ENCODE results near the gene RAB1B.
"Not testable (repeated sequence)": the region's sequence is repeated elsewhere in the genome, so short reads cannot be mapped to it uniquely, and the experiment has no call there.

Gene RAB1B

DNA sequence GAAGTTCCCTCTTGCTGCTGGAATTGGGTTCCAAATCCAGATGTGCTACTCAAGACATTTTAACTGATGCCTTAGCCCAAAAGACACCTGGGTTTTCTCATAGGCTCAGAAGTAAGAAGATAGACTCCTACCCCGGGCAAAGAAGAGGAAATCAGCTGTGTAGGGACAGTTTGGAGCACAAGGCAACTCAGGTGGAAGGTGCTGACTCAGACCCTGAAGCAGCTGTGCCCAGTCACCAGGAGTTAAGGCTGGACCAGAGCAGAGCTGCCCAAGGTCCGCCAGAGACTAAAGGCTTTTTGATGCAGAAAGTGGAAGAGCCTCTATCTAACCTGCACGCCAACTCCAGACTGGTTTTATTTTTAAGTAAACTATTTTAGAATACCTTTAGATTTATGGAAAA is 20.6 kb upstream of the RAB1B start:
- H3K4me3 ChIP-seq (ENCODE audit: low read depth, low read length): no peak overlapping the region
- TF ChIP-seq, protein P1, sequence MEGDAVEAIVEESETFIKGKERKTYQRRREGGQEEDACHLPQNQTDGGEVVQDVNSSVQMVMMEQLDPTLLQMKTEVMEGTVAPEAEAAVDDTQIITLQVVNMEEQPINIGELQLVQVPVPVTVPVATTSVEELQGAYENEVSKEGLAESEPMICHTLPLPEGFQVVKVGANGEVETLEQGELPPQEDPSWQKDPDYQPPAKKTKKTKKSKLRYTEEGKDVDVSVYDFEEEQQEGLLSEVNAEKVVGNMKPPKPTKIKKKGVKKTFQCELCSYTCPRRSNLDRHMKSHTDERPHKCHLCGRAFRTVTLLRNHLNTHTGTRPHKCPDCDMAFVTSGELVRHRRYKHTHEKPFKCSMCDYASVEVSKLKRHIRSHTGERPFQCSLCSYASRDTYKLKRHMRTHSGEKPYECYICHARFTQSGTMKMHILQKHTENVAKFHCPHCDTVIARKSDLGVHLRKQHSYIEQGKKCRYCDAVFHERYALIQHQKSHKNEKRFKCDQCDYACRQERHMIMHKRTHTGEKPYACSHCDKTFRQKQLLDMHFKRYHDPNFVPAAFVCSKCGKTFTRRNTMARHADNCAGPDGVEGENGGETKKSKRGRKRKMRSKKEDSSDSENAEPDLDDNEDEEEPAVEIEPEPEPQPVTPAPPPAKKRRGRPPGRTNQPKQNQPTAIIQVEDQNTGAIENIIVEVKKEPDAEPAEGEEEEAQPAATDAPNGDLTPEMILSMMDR (IDR thresholded peaks at IDR 0.05; ENCODE audit: low read depth, low read length, missing control alignments): no peak
- H3K27ac ChIP-seq: no peak overlapping the region
- in situ Hi-C loops (cut with HindIII; ENCODE audit: low pct_ligation_motif_present, low sequenced_read_pairs): no loop called here
- H3K27me3 ChIP-seq (replicated peaks): no peaks in the 10 kb centered on the region
- H3K36me3 ChIP-seq (replicated peaks): peaks cover 50% of the 10 kb centered on the region
- DNase-seq: no peak

DNA sequence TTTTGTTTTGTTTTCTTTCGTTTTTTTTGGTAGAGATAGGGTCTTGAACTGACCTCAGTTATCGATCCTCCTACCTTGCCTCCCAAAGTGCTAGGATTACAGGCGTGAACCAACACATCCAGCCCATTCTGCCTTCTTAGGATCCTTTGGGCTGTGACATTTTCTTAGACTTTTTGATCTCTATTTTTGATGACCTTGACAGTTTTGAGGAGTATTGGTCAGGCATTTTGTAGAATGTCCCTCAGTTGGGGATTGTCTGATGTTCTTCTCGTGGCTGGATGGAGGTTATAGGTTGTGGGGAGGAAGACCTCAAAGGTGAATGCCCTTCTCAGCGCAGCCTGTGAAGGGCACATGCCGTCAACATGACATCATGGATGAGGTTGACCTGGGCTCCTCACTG is 19.5 kb upstream of the RAB1B start:
- no peak overlapping the region for H3K27ac ChIP-seq
- H3K4me3 ChIP-seq (ENCODE audit: low read depth, low read length): no peak overlapping the region
- in situ Hi-C loops (cut with HindIII; ENCODE audit: low pct_ligation_motif_present, low sequenced_read_pairs): no loop called here
- DNase-seq: no peak
- H3K36me3 ChIP-seq (replicated peaks): peaks cover 40% of the 10 kb centered on the region
- TF ChIP-seq, protein P1 (IDR thresholded peaks at IDR 0.05; ENCODE audit: low read depth, low read length, missing control alignments): no peak
- H3K27me3 ChIP-seq (replicated peaks): no peaks in the 10 kb centered on the region

DNA sequence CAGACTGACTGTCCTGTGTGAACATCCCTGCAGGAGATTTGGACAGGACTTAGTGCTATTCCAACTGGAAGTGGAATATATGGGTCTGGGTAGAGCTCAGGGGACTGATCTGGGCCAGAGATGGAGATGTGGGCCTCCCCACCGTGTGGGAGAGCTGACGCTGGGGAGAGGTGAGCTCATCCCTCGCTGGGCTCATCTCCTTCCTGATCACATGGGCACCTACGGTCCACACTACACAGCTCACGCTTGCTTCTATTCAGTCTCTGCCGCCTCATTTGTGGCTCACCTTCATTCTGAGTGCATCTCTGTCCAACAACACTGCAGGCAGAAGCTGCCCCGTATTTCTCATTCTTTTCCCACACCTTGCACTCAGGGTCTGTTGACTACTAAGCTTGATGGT is 16.6 kb upstream of the RAB1B start:
- Histone ChIP-seq H3K36me3 (replicated peaks) (peaks cover 28% of the 10 kb centered on the region), H3K27me3 (replicated peaks) (no peaks in the 10 kb centered on the region), H3K4me3 (ENCODE audit: low read depth, low read length) (no peak overlapping the region), H3K27ac (no peak overlapping the region)
- in situ Hi-C loops (cut with HindIII; ENCODE audit: low pct_ligation_motif_present, low sequenced_read_pairs): no loop called here
- TF ChIP-seq, protein P1 (IDR thresholded peaks at IDR 0.05; ENCODE audit: low read depth, low read length, missing control alignments): no peak
- DNase-seq: no peak

DNA sequence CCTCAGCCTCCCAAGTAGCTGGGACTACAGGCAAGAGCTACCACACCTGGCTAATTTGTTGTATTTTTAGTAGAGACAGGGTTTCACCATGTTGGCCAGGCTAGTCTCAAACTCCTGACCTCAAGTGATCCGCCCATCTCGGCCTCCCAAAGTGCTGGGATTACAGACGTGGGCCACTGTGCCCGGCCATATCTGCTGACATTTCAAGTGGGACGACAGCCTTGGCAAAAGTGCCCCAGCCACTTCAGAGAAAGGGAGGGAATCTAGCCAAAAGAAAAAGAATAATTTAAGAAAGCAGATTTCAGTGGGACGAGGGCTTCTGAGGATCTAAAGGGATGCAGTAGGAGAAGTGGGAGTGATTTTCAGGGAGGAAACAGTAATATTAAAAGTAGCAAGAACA is 15.4 kb upstream of the RAB1B start:
- H3K27me3 ChIP-seq (replicated peaks); in situ Hi-C loops (cut with HindIII; ENCODE audit: low pct_ligation_motif_present, low sequenced_read_pairs); H3K4me3 ChIP-seq (ENCODE audit: low read depth, low read length); DNase-seq; H3K27ac ChIP-seq: not testable (repeated sequence)
- H3K36me3 ChIP-seq (replicated peaks): peaks cover 19% of the 10 kb centered on the region

DNA sequence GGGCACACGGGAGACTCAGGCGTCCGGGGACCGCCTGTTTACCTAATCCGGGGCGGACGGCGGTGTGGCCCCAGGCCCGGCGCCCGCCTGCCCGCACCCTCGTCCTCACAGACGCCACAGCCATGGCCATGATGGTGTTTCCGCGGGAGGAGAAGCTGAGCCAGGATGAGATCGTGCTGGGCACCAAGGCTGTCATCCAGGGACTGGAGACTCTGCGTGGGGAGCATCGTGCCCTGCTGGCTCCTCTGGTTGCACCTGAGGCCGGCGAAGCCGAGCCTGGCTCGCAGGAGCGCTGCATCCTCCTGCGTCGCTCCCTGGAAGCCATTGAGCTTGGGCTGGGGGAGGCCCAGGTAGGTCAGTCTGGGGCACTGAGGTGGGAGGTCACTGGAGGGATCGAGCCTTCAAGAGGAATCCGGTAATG is 10.0 kb upstream of the RAB1B start:
- no peaks in the 10 kb centered on the region for H3K27me3 ChIP-seq (replicated peaks)
- no peak overlapping the region for H3K27ac ChIP-seq
- H3K4me3 ChIP-seq (ENCODE audit: low read depth, low read length): peak overlapping the region; percentile 91
- peaks cover 23% of the 10 kb centered on the region for H3K36me3 ChIP-seq (replicated peaks)
- in situ Hi-C loops (cut with HindIII; ENCODE audit: low pct_ligation_motif_present, low sequenced_read_pairs): no loop called here
- TF ChIP-seq, protein P1 (IDR thresholded peaks at IDR 0.05; ENCODE audit: low read depth, low read length, missing control alignments): no peak
- DNase-seq: no peak

DNA sequence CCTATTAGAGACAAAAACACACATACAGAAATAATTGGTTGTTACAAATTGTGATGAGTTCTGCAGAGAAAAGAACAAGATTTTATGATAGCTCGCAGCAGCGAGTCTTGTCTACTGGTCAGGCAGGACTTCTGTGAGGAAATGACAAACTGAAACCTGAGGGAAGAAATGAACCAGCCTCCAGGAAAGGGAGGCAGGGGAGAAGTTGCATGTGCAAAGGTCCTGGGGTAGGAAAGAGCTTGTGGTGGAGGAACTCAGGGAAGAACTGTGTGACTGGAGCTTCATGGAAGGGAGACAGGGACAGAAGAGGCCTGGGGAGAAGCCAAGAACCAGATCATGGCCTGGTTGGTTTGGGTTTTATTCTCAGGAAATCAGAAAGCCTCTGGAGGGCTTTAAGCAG is 9.2 kb upstream of the RAB1B start:
- in situ Hi-C loops (cut with HindIII; ENCODE audit: low pct_ligation_motif_present, low sequenced_read_pairs): no loop called here
- Histone ChIP-seq H3K27ac (no peak overlapping the region), H3K27me3 (replicated peaks) (no peaks in the 10 kb centered on the region), H3K36me3 (replicated peaks) (peaks cover 25% of the 10 kb centered on the region), H3K4me3 (ENCODE audit: low read depth, low read length) (no peak overlapping the region)
- TF ChIP-seq, protein P1 (IDR thresholded peaks at IDR 0.05; ENCODE audit: low read depth, low read length, missing control alignments): no peak
- no peak for DNase-seq

Measured in brain microvascular endothelial cell (primary cell).